ENCODE data around the gene PTGER2. TPM values are rescaled to one million over a fixed set of nuclear protein-coding genes. Genes with fewer than 3 reads are reported as not detected.

The PTGER2 gene
- polyA plus RNA-seq, 12 donors = 0.37 to 1.6 (median 0.87) TPM; not detected in 2

DNA sequence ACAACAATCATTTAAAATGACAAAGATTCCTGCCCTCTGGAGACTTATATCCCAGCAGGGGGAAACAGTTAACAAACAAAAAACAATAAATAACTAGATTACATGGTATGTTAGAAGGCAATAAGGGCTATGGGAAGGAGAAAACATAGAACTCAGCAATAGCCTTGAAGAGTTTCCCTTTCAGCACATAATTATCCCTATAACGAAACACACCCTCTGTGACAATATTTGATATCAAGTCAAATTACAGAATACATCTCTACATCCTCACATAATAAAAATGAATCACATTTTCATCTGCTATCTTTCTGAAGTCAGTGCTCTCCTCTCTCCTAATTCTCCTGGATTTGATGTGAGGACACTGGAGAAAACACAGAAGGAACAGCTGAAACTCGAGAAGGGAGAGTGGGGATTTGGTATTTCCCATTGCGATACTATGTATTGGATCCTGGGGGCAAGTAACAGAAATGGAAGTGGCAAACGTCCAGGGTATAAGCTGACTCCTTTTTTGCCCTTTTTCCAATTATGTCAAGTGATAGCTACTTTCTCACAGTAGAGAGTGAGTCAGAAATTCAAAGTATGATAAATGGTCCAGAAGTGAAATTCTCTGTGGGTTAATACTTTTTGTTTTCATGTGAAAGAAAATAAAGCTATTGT, 9.7 kb upstream of the PTGER2 start:
- no peak for DNase-seq

- no peak for DNase-seq
These were observed 9.1 kb upstream of the PTGER2 start for GRCh38 chr14:52305014-52305413.

- DNase-seq = no peak
These were observed 6.7 kb upstream of the PTGER2 start for GRCh38 chr14:52307376-52307775.

GRCh38 chr14:52307905-52308304, 6.2 kb upstream of the PTGER2 start:
- no peak for DNase-seq

GRCh38 chr14:52310541-52310940, 3.6 kb upstream of the PTGER2 start:
- no peak for DNase-seq

DNA sequence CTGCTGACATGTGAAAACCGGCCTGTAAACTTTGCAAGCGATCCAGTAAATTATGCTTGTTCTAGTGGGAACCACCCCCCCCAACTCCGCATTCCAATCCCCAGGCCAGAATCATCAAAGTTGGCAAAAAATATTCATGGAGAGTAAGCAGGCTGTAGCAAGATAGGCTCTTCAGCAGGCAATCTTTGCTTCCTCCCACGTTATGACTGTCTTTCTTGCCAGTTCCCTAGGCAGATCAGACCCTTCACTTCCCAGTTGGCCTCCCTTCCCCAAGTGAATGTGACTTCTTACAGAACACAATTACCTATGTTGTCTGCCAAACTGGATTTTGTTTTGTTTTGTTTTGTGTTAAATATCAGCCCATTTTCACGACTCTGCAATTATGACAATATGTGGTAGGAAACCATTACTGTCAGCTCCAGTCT, 1.2 kb upstream of the PTGER2 start:
- DNase-seq = peak; percentile 25

GRCh38 chr14:52313462-52313861, 650 bp upstream of the PTGER2 start:
- no peak for DNase-seq

DNA sequence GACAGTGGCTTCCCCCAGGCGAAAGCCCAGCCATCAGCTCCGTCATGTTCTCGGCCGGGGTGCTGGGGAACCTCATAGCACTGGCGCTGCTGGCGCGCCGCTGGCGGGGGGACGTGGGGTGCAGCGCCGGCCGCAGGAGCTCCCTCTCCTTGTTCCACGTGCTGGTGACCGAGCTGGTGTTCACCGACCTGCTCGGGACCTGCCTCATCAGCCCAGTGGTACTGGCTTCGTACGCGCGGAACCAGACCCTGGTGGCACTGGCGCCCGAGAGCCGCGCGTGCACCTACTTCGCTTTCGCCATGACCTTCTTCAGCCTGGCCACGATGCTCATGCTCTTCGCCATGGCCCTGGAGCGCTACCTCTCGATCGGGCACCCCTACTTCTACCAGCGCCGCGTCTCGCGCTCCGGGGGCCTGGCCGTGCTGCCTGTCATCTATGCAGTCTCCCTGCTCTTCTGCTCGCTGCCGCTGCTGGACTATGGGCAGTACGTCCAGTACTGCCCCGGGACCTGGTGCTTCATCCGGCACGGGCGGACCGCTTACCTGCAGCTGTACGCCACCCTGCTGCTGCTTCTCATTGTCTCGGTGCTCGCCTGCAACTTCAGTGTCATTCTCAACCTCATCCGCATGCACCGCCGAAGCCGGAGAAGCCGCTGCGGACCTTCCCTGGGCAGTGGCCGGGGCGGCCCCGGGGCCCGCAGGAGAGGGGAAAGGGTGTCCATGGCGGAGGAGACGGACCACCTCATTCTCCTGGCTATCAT, 663 bp downstream of the PTGER2 start:
- DNase-seq = peak; percentile 31

DNA sequence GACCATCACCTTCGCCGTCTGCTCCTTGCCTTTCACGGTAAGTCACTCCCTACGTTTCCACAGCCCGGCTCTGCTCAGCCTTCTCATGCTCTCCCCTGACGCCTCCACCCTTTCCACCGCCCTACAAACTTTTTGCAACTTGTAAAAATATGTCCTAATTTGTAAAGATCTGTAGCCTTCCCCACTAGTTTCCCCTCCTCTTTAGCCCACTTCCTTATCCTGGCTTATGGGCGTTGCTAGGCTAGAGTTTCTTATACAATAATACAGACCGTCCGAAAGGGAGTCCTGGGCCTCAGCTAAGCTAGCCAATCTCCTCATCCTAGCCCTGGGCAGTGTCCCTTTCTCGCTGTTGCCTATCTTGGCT, 1.2 kb downstream of the PTGER2 start:
- no peak for DNase-seq

GRCh38 chr14:52318062-52318461, 4.0 kb downstream of the PTGER2 start:
- DNase-seq = no peak

DNA sequence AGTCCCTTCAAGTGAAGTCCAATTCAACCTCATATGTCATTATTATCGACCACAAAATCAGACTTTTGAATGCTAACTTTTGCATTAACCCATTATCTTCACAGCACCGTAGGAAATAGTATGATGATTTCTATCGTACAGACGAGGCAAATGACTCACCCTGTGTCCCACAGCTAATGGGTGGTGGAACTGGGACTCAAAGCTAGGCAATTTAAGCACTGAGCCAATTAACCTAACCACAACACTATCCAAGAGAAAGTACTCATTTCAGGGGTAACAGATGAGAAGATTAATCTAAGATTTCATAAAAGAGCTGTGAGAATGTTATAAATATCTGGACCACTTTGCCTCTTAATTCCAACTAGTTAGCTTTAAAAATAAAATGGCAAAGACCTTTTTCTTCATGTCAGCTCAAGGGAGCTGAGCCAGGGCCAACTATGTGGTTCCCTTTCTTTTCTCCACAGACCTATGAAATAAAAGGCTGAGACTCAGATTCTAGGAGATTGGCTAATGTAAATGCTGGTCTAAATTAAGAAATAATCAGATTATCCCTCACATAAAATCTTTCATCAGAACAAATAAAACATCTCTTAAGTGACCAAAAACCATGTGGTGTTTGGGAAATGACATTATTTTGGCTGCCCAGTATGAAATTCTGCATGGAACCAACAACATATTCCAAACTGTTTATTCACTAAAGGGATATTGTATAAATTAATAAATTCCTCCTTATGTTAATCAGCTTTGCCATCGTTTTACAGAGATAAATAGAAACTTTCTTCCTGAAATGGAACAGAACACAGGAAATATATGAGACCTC, 4.9 kb downstream of the PTGER2 start:
- DNase-seq = no peak

DNA sequence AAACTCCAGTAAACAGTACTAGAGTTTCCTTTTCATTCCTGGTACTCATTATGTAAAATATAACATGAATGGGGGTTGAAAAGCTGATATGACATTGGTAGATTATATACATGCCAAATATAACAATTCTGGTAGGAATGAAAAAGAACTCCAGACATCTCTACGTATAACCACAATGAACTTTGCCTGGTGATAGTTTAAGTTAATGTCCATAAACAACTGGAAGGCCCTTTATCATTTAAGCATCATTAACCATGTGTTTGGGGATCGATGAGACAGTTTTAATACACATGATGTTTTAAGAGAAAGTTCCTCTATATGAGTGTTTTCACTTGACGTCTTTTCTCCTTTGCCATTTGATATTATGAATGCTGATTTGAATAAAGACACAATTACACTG, 5.8 kb downstream of the PTGER2 start:
- DNase-seq = no peak

DNA sequence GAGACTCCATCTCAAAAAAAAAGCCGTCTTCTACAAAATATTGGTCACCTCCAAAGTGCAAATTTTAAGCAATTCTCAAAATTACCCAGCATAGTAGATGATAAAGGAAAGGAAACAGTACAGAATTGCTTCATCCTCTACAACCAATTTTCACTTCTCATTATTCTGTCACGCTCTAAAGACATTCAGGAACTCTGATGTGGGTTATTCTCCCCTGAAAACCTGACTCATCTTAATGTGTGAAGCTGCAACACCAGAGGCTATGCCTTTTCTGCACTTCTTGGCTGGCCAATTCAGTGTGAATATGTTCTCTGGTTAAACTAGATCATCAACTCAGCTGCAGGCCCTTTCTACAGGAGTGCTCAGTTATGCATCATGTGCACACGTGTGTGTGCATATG, 11.0 kb downstream of the PTGER2 start:
- no peak for DNase-seq

- DNase-seq = no peak
These were observed 11.5 kb downstream of the PTGER2 start for GRCh38 chr14:52325630-52326029.

DNA sequence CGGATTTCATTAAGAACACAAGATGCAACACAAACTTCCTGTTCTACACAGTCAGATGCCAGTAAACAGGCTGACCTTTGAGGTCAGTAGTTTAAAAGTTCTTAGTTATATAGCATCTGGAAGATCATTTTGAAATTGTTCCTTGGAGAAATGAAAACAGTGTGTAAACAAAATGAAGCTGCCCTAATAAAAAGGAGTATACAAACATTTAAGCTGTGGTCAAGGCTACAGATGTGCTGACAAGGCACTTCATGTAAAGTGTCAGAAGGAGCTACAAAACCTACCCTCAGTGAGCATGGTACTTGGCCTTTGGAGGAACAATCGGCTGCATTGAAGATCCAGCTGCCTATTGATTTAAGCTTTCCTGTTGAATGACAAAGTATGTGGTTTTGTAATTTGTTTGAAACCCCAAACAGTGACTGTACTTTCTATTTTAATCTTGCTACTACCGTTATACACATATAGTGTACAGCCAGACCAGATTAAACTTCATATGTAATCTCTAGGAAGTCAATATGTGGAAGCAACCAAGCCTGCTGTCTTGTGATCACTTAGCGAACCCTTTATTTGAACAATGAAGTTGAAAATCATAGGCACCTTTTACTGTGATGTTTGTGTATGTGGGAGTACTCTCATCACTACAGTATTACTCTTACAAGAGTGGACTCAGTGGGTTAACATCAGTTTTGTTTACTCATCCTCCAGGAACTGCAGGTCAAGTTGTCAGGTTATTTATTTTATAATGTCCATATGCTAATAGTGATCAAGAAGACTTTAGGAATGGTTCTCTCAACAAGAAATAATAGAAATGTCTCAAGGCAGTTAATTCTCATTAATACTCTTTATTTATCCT, 13.5 kb downstream of the PTGER2 start:
- DNase-seq = no peak

GRCh38 chr14:52328276-52328675, 14.2 kb downstream of the PTGER2 start:
- no peak for DNase-seq

GRCh38 chr14:52329678-52330369, 15.7 kb downstream of the PTGER2 start:
- DNase-seq = no peak

DNA sequence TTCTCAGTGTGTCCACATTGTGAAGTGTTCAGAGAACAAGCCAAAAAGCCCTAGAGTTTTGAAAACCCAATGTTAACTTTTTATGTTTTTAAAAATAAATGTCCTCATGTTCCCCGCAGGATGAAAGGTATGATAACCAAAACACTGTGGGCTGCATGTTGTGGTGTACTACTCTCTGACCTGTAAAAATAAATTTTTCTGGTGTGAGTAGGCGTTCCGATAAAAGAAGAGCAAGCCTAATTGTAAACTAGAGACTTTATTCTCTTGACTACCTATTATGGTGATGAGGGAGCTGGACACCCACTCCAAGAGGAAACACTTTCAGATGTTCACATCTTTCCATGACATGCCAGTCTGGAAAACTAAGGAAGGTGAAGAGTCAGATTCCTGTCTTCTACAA, 18.2 kb downstream of the PTGER2 start:
- no peak for DNase-seq

GRCh38 chr14:52333108-52333507, 19.0 kb downstream of the PTGER2 start:
- no peak for DNase-seq

DNA sequence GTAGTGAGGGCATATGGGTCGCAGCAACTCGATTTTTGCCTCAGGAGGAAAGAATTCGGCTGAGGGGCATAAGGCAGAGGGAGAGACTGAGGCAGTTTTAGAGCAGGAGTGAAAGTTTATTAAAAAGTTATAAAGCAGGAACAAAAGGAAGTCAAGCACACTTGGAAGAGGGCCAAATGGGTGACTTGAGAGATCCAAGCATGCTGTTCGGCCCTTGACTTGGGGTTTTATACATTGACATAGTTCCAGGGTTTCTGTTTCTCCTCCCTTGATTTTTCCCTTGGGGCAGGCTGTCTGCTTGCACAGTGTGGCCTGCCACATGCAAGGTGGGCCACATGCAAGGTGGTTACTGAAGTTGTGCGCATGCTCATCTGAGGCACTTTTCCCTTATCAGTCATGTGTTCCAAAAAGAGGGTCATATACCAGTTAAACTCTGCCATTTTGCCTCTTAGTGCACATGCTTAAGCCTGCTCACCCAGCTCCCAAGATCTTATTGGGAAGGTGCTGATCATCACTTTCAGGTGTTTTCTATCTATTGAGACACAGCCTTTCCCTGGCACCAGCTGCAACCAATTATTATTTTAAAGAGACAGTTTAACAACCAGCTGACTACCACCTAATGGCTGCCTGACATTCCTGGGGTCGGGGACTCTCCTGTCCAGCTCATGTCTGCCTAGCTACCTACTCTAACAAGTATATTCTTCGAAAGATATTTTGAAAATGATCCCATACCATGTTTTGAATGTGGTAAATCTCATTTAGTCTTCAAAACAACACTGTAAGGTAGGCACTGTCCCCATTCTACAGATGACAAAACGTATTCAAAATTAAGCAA, 19.9 kb downstream of the PTGER2 start:
- no peak for DNase-seq

Data from muscle of arm (tissue), 12 donors.